ENCODE measurements around the gene ELF2. TPM values are rescaled to one million over a fixed set of nuclear protein-coding genes. Genes with fewer than 3 reads are reported as not detected.
"Not testable (repeated sequence)": the region's sequence is repeated elsewhere in the genome, so short reads cannot be mapped to it uniquely, and the experiment has no call there.

ELF2 gene
- total RNA-seq, 4 donors from 2014 or later = 58.1 to 76.6 (median 65.0) TPM

- Histone ChIP-seq H3K4me1 (no peaks in the 10 kb centered on the region), H3K27me3 (no peaks in the 10 kb centered on the region), H3K36me3 (no peaks in the 10 kb centered on the region), H3K9me3 (no peaks in the 10 kb centered on the region), H3K4me3 (replicated peaks in 1 of 3) (no peak overlapping the region), H3K27ac (no peak overlapping the region)
- WGBS, 2 donors = 91 to 93% methylated on average over 4 of the region's 4 CpGs
- no peak for DNase-seq
- intact Hi-C loops (cut with DNase I) = no loop called here
- no peak for TF ChIP-seq POLR2A (IDR thresholded peaks at IDR 0.05)
- no peak for TF ChIP-seq CTCF (IDR thresholded peaks at IDR 0.05)
These were observed 23.5 kb upstream of the ELF2 start for GRCh38 chr4:139200506-139200905.

- Histone ChIP-seq H3K27ac (no peak overlapping the region), H3K36me3 (no peaks in the 10 kb centered on the region), H3K27me3 (no peaks in the 10 kb centered on the region), H3K9me3 (no peaks in the 10 kb centered on the region), H3K4me1 (no peaks in the 10 kb centered on the region), H3K4me3 (replicated peaks in 1 of 3) (no peak overlapping the region)
- DNase-seq = no peak
- intact Hi-C loops (cut with DNase I) = no loop called here
- WGBS, 2 donors = 79 to 84% methylated on average over 4 of the region's 4 CpGs
- no peak for TF ChIP-seq POLR2A (IDR thresholded peaks at IDR 0.05)
- no peak for TF ChIP-seq CTCF (IDR thresholded peaks at IDR 0.05)
These were observed 23.1 kb upstream of the ELF2 start for GRCh38 chr4:139200102-139200501.

DNA sequence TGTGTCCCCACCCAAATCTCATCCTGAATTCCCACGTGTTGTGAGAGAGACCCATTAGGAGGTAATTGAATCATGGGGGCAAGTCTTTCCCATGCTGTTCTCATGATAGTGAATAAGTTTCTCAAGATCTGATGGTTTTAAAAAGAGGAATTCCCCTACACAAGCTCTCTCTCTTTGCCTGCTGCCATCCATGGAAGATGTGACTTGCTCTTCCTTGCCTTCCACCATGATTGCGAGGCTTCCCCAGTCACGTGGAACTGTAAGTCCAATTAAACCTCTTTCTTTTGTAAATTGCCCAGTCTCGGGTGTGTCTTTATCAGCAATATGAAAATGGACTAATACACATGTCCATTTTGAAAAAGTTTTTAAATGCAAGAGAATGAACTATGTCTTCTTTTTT lies 20.2 kb upstream of the ELF2 start:
- H3K9me3 ChIP-seq; H3K27ac ChIP-seq; H3K4me1 ChIP-seq; DNase-seq; H3K36me3 ChIP-seq; H3K4me3 ChIP-seq (replicated peaks in 1 of 3); H3K27me3 ChIP-seq; intact Hi-C loops (cut with DNase I): not testable (repeated sequence)
- WGBS, 2 donors = 88 to 95% methylated on average over 4 of the region's 4 CpGs

DNA sequence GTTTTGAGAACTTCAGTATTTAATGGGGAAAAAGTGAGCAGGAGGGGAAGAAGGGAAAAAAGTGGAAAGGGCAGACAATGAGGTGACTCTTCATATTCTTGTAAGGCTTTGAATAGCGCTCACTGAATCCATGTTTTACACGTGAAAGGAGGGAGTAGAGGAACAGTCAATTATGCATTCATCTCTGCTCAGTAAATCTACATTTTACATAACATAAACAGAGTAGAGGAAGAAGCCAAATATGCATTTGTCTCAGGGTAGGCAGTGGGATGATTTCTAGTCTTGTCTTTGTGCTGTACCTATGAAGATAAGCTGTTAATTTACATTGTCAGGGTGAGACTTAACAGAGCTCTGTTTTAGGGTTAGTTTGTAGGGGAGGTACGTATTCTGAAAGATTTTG lies 19.4 kb upstream of the ELF2 start:
- WGBS, 2 donors = 87 to 95% methylated on average over 3 of the region's 3 CpGs
- Histone ChIP-seq H3K36me3 (no peaks in the 10 kb centered on the region), H3K9me3 (no peaks in the 10 kb centered on the region), H3K4me3 (replicated peaks in 1 of 3) (no peak overlapping the region), H3K4me1 (no peaks in the 10 kb centered on the region), H3K27ac (no peak overlapping the region), H3K27me3 (no peaks in the 10 kb centered on the region)
- intact Hi-C loops (cut with DNase I) = no loop called here
- DNase-seq = no peak
- no peak for TF ChIP-seq POLR2A (IDR thresholded peaks at IDR 0.05)
- no peak for TF ChIP-seq CTCF (IDR thresholded peaks at IDR 0.05)

- no peaks in the 10 kb centered on the region for H3K36me3 ChIP-seq
- H3K27ac ChIP-seq = no peak overlapping the region
- no peak overlapping the region for H3K4me3 ChIP-seq (replicated peaks in 1 of 3)
- WGBS, 2 donors = 85 to 92% methylated on average over 2 of the region's 2 CpGs
- no peak for TF ChIP-seq CTCF (IDR thresholded peaks at IDR 0.05)
- TF ChIP-seq POLR2A (IDR thresholded peaks at IDR 0.05) = no peak
- intact Hi-C loops (cut with DNase I) = no loop called here
- no peaks in the 10 kb centered on the region for H3K27me3 ChIP-seq
- no peaks in the 10 kb centered on the region for H3K9me3 ChIP-seq
- peaks cover 0 to 6% of the 10 kb centered on the region in 2 donors for H3K4me1 ChIP-seq
- DNase-seq = no peak
These were observed 14.4 kb upstream of the ELF2 start for GRCh38 chr4:139191373-139191772.

GRCh38 chr4:139189972-139190371 lies 13.0 kb upstream of the ELF2 start:
- Histone ChIP-seq H3K9me3 (no peaks in the 10 kb centered on the region), H3K27me3 (no peaks in the 10 kb centered on the region), H3K4me1 (peaks cover 0 to 6% of the 10 kb centered on the region in 2 donors), H3K27ac (no peak overlapping the region), H3K4me3 (replicated peaks in 1 of 3) (no peak overlapping the region), H3K36me3 (no peaks in the 10 kb centered on the region)
- intact Hi-C loops (cut with DNase I) = no loop called here
- TF ChIP-seq CTCF (IDR thresholded peaks at IDR 0.05) (no peak), POLR2A (IDR thresholded peaks at IDR 0.05) (no peak)
- DNase-seq = no peak
- WGBS, 2 donors = 91 to 92% methylated on average over 7 of the region's 7 CpGs

Measured in thyroid gland (tissue), 4 donors.